UCSD-AML1 (cell line): ENCODE measurements around the gene LHFPL2.
"Not testable (repeated sequence)": the region's sequence is repeated elsewhere in the genome, so short reads cannot be mapped to it uniquely, and the experiment has no call there.

Experiments
- DNase-seq: peaks from one replicate; lab custom pipeline; 2025; ENCODE audit not compliant: unreplicated experiment; lab: John Stamatoyannopoulos, UW

The LHFPL2 gene

GRCh38 chr5:78648359-78649210 lies at the start of gene LHFPL2:
TSS of gene LHFPL2 (minus strand) at chr5:78648772. CDS start at chr5:78510213, 138,559 bp downstream.
- no peak for DNase-seq

GRCh38 chr5:78696637-78697036 lies 48.1 kb upstream of the LHFPL2 start:
- DNase-seq: no peak

GRCh38 chr5:78696052-78696451 lies 47.5 kb upstream of the LHFPL2 start:
- DNase-seq: not testable (repeated sequence)

- DNase-seq: no peak
Measured at GRCh38 chr5:78693339-78693738, 44.8 kb upstream of the LHFPL2 start.

GRCh38 chr5:78691084-78691960 lies 42.8 kb upstream of the LHFPL2 start:
- DNase-seq: no peak

GRCh38 chr5:78690253-78690972 lies 41.8 kb upstream of the LHFPL2 start:
- DNase-seq: no peak

GRCh38 chr5:78689540-78690252 lies 41.1 kb upstream of the LHFPL2 start:
- DNase-seq: no peak

- DNase-seq: not testable (repeated sequence)
Measured at GRCh38 chr5:78687514-78687913, 38.9 kb upstream of the LHFPL2 start.

GRCh38 chr5:78683905-78684304 lies 35.3 kb upstream of the LHFPL2 start:
- DNase-seq: not testable (repeated sequence)

- DNase-seq: no peak
Measured at GRCh38 chr5:78679905-78680304, 31.3 kb upstream of the LHFPL2 start.

- DNase-seq: no peak
Measured at GRCh38 chr5:78677777-78678668, 29.5 kb upstream of the LHFPL2 start.

GRCh38 chr5:78675956-78676730 lies 27.6 kb upstream of the LHFPL2 start:
- no peak for DNase-seq

GRCh38 chr5:78673827-78674226 lies 25.3 kb upstream of the LHFPL2 start:
- not testable (repeated sequence) for DNase-seq

- no peak for DNase-seq
Measured at GRCh38 chr5:78672154-78672553, 23.6 kb upstream of the LHFPL2 start.

- no peak for DNase-seq
Measured at GRCh38 chr5:78671609-78672008, 23.0 kb upstream of the LHFPL2 start.

- no peak for DNase-seq
Measured at GRCh38 chr5:78670701-78671269, 22.2 kb upstream of the LHFPL2 start.

GRCh38 chr5:78669331-78669730 lies 20.8 kb upstream of the LHFPL2 start:
- DNase-seq: no peak

GRCh38 chr5:78667461-78668103 lies 19.0 kb upstream of the LHFPL2 start:
- no peak for DNase-seq
